AG08396 (cell line): ENCODE results near the gene RSKR.
"Not testable (repeated sequence)": the region's sequence is repeated elsewhere in the genome, so short reads cannot be mapped to it uniquely, and the experiment has no call there.

ENCODE experiments used
- DNase-seq: peaks from one replicate; pipeline ENCODE4 v3.0.0; 2012; ENCODE audit warnings: low spot score, mixed read lengths

Gene RSKR

DNA sequence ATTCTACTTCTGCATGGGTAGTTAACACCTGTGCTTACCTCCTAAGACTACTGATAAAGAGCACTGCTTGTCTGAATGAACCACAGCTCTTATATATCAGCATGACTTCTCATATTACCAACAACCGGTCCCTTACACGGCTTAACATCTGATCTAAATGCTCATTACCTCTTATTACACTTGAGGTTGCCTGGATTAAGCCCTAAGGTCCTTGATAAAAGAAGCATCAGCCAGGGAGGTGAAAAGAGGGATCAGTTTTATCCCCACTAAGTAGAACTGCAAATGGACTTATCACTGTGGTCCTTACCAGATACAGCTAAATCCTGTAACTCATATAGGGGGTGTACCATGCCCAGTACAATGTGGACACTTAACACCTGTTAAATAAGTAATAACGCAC, 8.2 kb upstream of the RSKR start:
- DNase-seq, result no peak

DNA sequence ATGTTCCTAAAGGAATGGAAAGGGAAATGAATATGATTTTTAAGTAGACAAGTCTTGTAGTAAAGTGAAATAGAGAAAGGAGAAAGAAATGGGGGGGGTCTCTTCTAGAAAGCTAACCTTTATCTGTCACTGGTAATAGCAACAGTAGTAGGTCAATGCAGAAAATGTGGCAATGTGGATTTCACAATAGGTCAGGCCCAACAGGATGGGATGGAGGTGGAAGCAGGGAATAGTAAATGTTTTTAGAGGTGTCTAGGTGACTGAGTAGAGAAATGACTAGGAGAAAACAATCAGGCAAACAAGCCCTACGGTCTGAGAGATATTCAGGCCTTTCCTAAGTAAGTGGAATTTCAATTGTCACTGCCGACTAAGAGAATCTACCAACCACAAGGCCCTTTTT, 6.0 kb upstream of the RSKR start:
- DNase-seq, result no peak

DNA sequence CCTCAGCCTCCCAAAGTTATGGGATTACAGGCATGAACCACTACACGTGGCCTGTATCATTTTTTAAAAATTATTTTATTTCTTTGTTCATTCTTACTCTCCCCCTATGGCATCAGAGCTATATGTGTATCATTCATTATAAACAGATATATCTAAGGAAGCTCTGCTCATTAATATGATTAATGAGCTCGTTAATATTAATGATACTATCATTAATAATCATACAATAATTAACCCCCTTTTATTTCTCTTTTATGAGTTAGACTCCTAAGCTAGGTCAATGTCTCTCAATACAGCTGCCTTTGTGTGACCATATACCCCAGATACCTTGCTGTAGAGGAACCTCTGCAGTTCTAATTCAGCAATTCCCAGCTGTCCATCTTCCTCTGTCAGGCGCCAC, 4.5 kb upstream of the RSKR start:
- DNase-seq, result no peak

DNA sequence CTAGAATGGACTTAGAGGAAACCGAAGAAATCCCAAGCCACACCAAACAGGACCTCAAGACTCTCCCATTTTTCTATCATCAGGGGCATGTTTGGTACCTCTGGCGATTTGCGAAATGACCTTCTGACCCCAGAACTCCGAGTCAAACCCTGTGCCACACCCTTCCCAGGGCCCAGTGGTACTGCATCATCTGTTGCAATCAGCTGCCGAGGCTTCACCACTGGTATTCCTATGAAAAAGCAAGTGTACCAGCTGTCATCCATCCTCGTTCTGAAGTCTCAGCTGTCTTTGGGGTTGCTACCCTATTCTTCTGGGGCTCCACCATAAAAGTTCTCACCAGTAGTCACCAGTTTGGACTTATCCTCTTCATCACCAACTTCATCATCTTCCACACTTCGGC, 2.3 kb upstream of the RSKR start:
- DNase-seq, result no peak

DNA sequence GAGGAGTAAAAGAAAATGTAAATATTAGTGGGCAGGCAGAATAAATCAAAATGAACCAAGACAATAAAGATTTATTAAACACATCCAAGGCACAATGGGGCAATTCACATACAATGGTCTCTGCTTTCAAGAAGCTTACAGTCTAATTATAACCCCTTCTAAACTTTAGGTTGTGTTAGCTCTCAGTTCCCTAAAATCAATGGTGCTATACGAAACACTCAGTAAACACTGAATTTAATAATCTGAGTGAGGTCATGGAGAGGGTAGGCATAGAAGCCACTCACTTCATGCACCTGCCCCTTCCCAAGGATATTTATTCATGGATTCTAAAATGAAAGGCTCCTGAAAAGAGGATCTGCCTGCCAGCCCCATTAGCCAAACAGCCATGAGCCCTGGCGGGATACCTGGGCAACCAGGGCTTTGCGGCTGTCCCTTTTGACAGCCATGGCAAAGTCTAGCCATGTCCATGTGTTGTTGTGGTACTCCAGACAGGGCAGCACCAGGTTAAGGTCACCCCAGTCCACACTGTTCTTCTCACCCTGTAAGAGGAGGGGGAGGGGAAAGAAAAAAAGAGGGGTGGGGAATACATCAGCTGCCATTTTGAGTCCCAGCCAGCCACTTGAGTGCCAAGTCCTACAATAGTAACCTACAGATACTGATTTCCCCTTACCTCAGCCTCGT, 1.4 kb upstream of the RSKR start:
- no peak for DNase-seq

DNA sequence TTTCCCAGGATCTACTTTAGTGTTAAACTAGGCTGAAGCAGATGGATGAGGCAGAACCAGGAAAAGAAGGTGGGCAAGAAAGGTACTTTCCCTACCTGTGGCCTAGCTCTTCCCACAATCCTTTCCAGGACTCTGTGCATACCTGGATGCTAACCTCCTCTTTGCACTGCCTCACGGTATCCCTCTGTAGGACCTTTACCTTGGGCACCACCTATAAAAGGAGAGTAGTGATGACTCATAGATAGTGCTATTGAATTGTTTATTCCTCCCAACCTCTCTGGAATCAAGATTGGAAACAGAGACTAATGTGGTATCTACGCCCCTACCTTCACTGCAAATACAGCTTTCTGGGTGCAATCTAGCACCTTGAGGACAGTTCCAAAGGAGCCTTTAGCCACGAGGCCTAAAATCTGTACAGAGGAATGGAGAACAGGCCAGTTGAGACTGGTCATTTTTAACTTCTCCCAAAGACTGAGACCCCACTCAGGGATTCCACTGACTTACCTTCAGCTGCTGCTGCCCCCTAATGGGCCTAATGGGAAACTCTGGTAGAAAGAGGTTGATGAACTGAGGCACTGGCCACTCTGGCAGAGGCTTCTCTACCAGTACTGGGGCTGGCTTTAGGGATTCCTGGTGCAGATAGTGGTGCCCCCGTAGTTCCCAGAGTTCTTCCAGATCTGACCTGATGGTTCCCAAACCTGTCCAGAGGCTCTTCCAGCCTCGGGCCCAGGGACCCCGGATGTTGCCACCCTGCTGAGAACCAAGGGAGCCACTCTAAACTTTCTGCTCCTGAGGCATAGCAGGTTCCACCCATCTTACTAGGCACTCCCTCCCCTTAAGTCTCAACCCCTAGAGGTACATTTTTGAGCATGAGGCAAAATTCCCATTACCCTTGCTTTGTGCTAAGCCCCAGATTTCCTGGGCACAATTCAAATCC, 781 bp downstream of the RSKR start:
- peak; percentile 49 for DNase-seq

DNA sequence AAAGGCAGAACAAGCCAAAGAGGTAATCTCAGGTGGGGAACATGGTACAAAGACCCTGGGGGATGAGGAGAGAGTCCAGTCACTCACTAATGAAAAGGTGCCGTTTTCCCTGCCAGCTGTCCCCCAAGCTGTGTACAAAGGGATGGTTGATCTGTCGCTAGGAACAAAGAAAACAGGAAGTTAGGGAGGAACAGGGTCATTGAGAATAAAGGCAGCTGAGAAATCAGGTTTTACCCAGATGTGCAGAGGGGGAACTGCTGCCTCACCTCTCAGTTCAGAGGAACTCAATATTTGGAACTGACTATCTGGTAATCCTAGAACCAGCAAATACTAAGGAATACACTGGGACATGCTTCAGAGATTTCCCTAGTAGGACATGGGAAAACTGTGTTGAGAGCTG, 1.5 kb downstream of the RSKR start:
- no peak for DNase-seq

DNA sequence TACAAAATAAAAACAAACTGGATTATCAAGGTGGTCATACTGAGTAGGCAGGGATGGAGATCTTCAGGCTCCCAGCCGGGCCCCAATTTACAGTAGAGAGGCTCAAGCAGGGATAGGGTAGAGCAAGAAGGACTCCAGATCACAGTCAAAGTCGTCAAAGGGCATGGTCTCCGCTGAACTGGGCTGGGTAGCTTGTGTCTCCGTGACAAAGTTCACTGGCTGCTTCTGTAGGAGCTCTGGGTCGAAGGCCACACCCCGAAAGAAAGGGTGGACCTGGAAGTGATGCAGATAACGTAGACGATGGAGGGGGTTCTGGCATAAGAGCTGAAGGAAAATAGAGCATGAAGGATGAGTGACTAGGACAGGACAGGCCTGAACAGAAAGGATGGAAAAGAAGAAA, 3.6 kb downstream of the RSKR start:
- DNase-seq, result no peak

DNA sequence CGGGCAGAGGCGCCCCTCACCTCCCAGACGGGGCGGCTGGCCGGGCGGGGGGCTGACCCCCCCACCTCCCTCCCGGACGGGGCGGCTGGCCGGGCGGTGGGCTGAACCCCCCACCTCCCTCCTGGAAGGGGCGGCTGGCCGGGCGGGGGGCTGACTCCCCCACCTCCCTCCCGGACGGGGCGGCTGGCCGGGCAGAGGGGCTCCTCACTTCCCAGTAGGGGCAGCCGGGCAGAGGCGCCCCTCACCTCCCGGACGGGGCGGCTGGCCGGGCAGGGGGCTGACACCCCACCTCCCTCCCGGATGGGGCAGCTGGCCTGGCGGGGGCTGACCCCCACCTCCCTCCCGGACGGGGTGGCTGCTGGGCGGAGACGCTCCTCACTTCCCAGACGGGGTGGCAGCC, 10.0 kb downstream of the RSKR start:
- DNase-seq, result not testable (repeated sequence)

DNA sequence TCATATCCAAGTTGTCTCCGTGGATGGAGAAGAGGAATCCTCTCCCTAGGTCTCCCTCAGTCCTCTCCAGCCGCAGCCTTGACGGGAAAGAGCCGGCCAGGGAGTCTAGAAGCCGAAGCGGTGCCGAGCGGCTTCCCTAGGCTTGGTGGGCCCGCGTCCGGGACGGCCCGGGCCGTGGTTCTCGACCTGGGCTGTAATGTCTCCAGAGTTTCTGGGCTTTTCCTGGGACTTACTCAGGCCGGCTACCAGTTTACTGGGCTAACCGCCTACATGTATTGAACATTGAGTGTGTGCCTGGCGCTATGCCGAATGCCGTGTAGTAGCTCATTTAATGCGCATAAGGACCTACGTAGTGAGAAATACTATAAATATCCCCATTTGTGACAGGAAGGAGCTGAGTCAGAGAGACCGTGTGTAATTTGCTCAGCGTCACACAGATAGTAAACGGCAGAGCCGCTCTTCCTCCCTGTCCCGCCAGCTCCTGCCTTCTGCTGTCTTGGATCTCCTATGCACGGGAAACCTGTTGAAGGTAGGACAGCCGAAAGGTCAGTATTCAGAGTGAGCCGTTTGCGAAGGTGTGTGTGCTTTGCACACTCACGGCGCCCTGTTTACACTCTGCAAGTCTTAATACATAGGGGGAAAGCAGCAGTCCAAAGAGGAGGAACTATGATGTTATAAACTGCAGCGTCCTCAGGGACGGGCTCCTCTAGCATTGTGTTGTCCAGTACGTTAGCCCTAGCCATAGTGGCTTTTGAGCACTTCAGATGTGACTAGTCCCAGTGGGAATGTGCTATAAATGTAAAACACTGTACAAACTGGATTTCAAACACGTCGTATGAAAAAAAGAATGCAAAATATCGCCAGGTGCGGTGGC, 14.4 kb downstream of the RSKR start:
- peak; percentile 82 for DNase-seq

DNA sequence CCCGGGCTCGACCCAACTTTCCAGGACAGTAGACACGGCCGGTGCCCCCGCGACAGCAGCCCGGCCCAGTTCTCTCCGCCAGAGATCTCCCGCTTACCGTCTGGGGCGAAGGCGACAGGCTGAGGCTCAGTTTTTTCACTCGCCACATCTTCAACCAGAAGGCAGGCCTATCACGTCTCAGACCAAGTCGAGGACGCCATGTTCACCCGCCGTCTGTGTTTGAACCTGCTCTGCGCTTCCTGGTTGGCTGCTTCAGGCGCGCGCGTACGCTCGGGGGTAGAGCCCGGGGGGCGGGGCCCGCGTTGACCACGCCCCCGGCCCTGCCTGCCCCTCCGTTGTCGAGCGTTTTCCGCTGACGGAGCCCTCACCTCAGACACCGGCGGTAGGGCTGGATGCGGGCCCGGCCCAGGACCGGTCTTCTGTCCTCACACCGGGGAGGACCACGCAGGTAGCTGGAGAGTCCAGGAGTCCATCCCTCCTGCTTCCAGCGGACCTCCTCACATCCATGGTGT, 15.1 kb downstream of the RSKR start, which contains the start of gene SPAG5:
Gene SPAG5, minus strand, starts transcription at position 227 of the 512 bp plus-strand sequence. Its CDS starts 79 bp downstream, at position 148.
- peak; percentile 99 for DNase-seq

DNA sequence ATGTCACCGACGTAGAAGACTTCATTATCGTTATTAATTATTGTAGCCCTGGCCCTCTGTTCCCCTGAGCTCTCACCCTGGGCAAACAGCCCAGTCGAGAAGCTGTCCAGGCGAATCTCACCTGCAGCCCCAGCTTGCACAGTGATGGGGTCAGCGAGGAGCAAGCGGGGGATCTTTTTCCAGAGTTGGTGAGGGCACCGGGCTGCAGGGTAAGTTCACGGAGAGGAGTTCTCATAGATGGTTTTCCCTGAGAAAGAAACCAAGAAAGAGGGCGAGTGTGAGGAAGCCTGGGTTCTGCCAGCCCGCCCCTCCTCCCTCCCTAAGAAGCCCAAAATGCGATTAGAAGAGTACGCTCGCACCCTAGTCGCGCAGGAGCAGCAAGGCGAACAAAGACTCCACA, 15.6 kb downstream of the RSKR start:
- DNase-seq, result peak; percentile 22

DNA sequence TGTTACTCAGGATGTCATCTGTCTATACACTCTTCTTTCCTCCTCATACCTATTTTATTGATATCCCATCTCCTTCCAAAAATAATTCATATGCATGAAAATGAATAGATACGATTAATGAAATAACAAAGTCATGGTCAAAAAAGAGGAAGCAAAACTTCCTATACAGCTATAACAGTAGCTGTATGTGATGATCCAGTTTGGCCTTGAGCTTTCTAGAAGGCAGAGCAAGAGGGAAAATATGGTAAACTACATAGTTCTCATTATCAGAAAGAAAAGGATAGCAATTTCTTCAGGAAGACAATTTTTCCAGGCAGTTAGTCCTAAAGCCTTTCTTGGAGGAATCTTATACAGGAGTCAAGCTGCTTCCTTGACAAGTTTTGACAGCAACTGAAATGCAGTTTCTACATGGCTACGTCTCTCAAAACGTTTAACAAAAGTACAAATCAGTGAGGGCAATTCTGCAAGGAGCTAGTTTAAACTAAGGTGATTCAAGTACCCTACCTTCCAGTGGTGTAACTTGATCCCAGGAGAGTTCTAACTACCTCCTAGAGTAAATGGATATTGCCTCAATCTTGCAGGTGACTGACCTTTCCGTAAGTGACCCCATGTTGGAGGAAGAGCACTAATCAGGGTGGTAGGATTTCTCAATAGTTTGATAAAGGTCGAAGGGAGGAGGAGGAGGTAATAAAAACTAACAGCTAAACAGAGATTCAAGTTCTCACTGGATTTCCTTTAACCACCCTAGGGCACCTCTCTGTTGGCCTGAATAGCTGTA, 16.2 kb downstream of the RSKR start:
- no peak for DNase-seq

DNA sequence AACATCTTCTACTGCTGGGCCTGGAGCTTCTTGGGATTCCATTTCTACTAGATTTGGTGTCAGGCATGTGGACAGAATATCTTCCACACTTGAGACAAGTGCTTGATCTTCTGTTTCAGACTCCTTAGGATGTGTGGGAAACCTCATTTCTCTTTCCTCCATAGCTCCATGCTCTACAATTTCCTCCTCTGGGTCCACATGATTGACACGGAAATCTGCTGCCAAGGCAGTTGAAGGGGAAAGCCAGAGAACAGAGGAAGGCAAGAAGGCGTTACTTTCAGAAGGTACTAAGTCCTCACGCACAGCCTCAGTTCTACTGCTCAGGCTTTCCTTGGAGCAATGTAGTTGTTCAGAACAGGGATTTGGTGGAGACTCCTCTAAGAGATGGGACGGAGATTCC, 21.7 kb downstream of the RSKR start:
- no peak for DNase-seq

DNA sequence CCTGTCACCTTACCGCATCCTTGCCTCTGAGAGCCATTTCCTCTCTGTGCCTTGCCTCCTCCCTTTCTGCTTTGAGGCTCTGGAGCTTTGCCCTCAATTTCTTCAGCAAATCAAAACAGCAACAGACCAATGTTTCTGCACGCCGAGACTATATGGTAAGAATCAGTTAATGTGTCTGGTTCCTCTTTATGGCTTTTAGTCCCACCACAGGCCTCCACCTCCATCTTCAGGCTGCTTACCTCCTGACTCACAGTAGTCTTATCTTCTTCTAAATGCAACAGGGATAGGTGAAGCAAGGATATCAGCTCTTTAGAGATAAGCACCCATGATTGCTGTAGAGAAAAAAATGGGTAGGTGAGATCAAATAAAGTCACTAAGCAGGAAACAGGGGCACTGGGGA, 28.1 kb downstream of the RSKR start:
- no peak for DNase-seq

DNA sequence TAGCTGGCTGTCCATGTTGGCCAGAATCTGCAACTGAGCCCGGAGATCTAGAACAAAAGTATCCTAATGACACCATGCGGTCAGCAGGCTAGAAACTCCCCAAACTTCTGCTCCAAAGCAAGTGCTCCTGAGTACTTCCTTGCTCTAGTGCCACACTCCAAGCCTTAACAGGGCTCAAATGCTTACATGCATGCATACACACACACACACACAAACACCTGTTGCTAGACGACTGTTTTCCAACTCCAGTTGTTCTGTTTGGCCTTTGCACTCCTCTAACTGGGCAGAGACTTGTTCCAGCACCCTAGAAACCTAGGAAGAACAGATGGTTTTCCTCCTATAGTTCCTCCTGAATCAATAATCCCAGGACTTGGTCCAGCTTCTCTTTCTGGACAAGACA, 29.6 kb downstream of the RSKR start:
- DNase-seq, result no peak

DNA sequence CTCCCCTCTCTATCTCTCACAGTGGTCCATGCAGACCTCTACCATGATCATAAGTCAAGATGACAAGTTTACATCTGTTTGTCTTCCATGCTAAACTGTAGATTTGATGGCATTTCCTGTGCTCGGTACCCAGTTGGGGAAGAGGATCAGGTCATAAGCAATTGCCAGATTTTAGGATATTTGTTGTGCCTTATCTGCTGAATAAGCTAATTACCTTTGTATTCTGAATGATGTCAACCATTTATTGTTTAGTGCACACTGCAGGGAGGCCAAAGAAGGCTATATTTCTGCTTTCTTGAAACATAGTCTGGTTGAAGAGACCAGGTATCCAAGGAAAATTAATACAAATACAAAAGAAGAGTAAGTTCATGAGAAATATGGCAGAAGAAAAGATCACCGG, 31.5 kb downstream of the RSKR start:
- no peak for DNase-seq

DNA sequence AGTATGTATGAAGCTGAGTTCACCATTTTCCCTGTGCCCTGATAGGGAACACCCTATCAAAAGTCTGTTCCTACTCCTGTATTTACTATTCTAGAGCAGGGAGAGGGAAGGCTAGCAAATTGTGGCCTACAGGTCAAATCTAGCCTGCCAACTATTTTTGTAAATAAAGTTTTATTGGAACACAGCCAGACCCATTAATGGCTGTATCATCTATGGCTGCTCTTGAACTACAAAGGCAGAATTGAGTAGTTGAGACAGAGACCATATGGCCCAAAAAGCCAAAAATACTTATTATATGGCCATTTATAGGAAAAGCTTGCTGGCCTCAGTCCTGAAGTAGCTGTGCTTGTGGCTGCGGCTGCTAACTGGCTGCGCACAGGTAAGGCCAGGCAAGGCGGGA, 33.0 kb downstream of the RSKR start:
- no peak for DNase-seq

DNA sequence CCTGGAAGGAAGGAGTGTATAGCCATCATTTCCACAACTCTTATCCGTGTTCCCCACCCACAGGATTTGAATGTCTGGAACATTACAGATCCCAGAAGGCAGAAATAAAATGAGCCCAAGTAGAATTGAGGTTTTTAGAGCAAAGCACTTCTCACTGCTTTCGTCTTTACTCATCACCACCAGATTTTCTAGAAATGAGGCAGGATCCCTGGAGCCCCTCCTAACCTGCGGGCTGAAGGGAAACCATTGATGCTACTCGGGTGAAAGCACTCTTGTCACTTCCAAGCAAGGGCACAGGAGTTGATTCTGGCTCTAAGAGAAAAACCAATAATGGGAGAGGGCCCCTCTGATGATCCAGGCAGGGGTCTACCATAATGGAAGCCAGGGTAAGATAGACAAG, 34.5 kb downstream of the RSKR start:
- DNase-seq, result no peak

DNA sequence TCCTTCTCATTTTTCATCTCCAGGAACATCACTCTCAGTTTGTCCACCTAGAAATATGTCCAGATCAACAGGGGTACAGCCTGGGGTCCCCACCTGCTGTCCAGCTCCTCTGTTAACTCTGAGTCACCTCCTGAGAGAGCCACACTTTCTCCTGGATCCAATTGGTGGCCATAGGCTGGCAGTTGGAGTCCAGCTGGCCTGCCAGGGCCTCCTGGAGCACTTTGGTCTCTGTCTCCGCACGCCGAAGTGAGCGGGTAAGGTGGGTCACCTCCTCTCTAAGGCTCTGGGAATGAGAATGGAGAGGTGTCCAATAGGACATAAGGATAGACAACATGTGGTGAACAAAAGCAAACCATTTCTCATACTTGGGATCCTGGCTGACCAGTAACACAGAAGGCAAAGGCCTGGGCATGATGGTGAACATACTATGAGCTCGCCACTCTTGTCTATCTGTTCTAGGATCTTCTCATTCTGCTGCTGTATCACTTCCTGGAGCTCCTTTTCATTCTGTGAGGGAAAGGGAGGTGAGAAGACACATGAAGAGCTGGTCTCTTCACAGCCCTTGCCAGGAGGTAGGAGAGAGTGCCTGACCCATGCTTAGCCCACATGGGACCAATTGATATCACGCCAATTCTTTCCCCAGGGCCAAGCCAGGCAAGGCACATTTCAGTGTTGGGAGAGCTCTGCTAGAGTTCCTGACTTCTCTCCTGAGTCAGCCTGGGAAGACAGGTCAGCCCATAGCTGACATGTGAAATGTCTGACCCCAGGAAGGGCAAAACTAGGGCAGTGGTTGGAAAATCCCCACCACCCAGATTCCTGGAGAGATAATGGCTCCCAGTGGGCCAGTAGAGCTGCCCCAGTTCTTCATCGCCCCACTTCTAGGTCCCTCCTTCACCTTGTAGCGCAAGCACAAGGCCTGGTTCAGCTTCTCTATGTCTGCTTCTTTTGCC, 35.5 kb downstream of the RSKR start:
- no peak for DNase-seq
